IMR-90 (cell line): Measurements from ENCODE around the gene MOCOS. TPM values are rescaled to one million over a fixed set of nuclear protein-coding genes. Genes with fewer than 3 reads are reported as not detected.

Source experiments
- ATAC-seq: fragments of 200-7000 bp; cut with Tn5 transposase; 2 replicates; pipeline ENCODE4 v1.9.1; 2020; ENCODE audit warnings: low read depth, mild to moderate bottlenecking, moderate library complexity
- BruUV-seq: library from RNA; stranded (reverse); fragments of 400-500 nt; replicated peaks from 2 replicates; lab custom pipeline; 2021; lab: Mats Ljungman, UMichigan
- CTCF ChIA-PET: fragments of 300-600 bp; formaldehyde crosslinking; extraction: SDS; loops from one replicate; lab custom pipeline; 2021; ENCODE audit warnings: antibody characterized with exemption; lab: Yijun Ruan, JAX
- POLR2A ChIA-PET: fragments of 300-600 bp; sonication (Branson Sonifier 250); formaldehyde crosslinking; loops from one replicate; lab custom pipeline; 2022; ENCODE audit warnings: antibody characterized with exemption; ENCODE audit not compliant: unreplicated experiment; lab: Charles Lee
- DNase-seq: peaks from one replicate; pipeline ENCODE4 v3.0.0; 2013
- H2AFZ ChIP-seq: replicated peaks from 2 replicates; pipeline ENCODE3; 2013; ENCODE audit warnings: low read length, mild to moderate bottlenecking; ENCODE audit not compliant: poor library complexity
- H2AK5ac ChIP-seq: 2 replicates; pipeline ENCODE4 v1.6.1; 2013; ENCODE audit warnings: low read depth, low read length, inconsistent platforms
- H2AK9ac ChIP-seq: replicated peaks from 2 replicates; pipeline ENCODE3; 2013; ENCODE audit warnings: mild to moderate bottlenecking, low read depth, low read length, moderate library complexity; ENCODE audit not compliant: poor library complexity
- H2BK120ac ChIP-seq: 2 replicates; pipeline ENCODE4 v1.6.1; 2013; ENCODE audit warnings: low read depth, low read length, inconsistent platforms
- H2BK15ac ChIP-seq: 3 replicates; pipeline ENCODE4 v1.6.1; 2013; ENCODE audit warnings: low read depth, low read length, inconsistent platforms
- H2BK20ac ChIP-seq: 2 replicates; pipeline ENCODE4 v1.6.1; 2013; ENCODE audit warnings: low read depth, mild to moderate bottlenecking, inconsistent platforms, low read length, moderate library complexity
- H2BK5ac ChIP-seq: 2 replicates; pipeline ENCODE4 v1.6.1; 2013; ENCODE audit warnings: mild to moderate bottlenecking, low read depth, low read length, inconsistent platforms; ENCODE audit not compliant: poor library complexity, severe bottlenecking
- H3K14ac ChIP-seq: replicated peaks from 2 replicates; pipeline ENCODE4 v1.6.1; 2013; ENCODE audit warnings: low read depth, low read length, inconsistent platforms
- H3K18ac ChIP-seq: 2 replicates; pipeline ENCODE4 v1.6.1; 2013; ENCODE audit warnings: low read depth, low read length, control low read depth
- H3K23ac ChIP-seq: 2 replicates; pipeline ENCODE4 v1.6.1; 2013; ENCODE audit warnings: low read depth, low read length, inconsistent platforms
- H3K27ac ChIP-seq: 2 replicates; pipeline ENCODE4 v1.5.1; 2013; ENCODE audit warnings: mild to moderate bottlenecking, control low read depth, low read length; ENCODE audit not compliant: insufficient read depth
- H3K27me3 ChIP-seq: 2 replicates; pipeline ENCODE4 v1.6.1; 2013; ENCODE audit warnings: low read length; ENCODE audit not compliant: control insufficient read depth, insufficient read depth
- H3K36me3 ChIP-seq: 2 replicates; pipeline ENCODE4 v1.6.1; 2013; ENCODE audit warnings: low read length, mixed read lengths; ENCODE audit not compliant: control insufficient read depth, insufficient read depth
- H3K4ac ChIP-seq: 2 replicates; pipeline ENCODE4 v1.6.1; 2013; ENCODE audit warnings: low read depth, low read length, inconsistent platforms
- H3K4me1 ChIP-seq: 2 replicates; pipeline ENCODE4 v1.6.1; 2013; ENCODE audit warnings: low read length, mixed read lengths; ENCODE audit not compliant: control insufficient read depth, insufficient read depth
- H3K4me2 ChIP-seq: 2 replicates; pipeline ENCODE4 v1.6.1; 2013; ENCODE audit warnings: low read depth, mild to moderate bottlenecking, control low read depth, low read length, moderate library complexity
- H3K4me3 ChIP-seq: 2 replicates; pipeline ENCODE4 v1.5.1; 2013; ENCODE audit warnings: low read depth, mild to moderate bottlenecking, control low read depth, low read length, moderate library complexity; ENCODE audit not compliant: insufficient read depth
- H3K56ac ChIP-seq: 2 replicates; pipeline ENCODE4 v1.6.1; 2013; ENCODE audit warnings: low read length, inconsistent platforms; ENCODE audit not compliant: insufficient read depth; ENCODE audit errors: extremely low read depth
- H3K79me1 ChIP-seq, 2 experiments: 2 replicates each; pipeline ENCODE4 v1.6.1; 2013; ENCODE audit warnings: low read length in 2 of 2, inconsistent platforms in 1 of 2, low read depth in 1 of 2
- H3K9ac ChIP-seq: 2 replicates; pipeline ENCODE4 v1.6.1; 2013; ENCODE audit warnings: low read depth, low read length, control low read depth
- H3K9me1 ChIP-seq: 2 replicates; pipeline ENCODE4 v1.6.1; 2013; ENCODE audit warnings: low read length, inconsistent platforms; ENCODE audit not compliant: insufficient read depth
- H3K9me3 ChIP-seq: 2 replicates; pipeline ENCODE4 v1.6.1; 2013; ENCODE audit warnings: low read length; ENCODE audit not compliant: control insufficient read depth, insufficient read depth
- H4K20me1 ChIP-seq: 2 replicates; pipeline ENCODE4 v1.6.1; 2013; ENCODE audit warnings: low read length, inconsistent platforms; ENCODE audit not compliant: insufficient read depth
- H4K5ac ChIP-seq: 2 replicates; pipeline ENCODE4 v1.6.1; 2013; ENCODE audit warnings: mild to moderate bottlenecking, low read depth, low read length, control low read depth
- H4K8ac ChIP-seq, 2 experiments: 2 replicates each; pipeline ENCODE4 v1.6.1; 2013; ENCODE audit warnings: low read depth in 2 of 2, low read length in 2 of 2, control low read depth in 1 of 2, inconsistent platforms in 1 of 2
- H4K91ac ChIP-seq: 2 replicates; pipeline ENCODE4 v1.6.1; 2013; ENCODE audit warnings: low read depth, low read length, inconsistent platforms; ENCODE audit not compliant: insufficient read depth
- CEBPB ChIP-seq: IDR thresholded peaks from 2 replicates; pipeline ENCODE4 v1.6.1; 2012; ENCODE audit warnings: low read depth, low read length, improper control_type of control experiment
- CHD1 ChIP-seq: IDR thresholded peaks from 2 replicates; pipeline ENCODE4 v1.6.1; 2012; ENCODE audit warnings: low read depth, low read length, improper control_type of control experiment
- FOS ChIP-seq: fragments of 150-350 bp; IDR thresholded peaks from 2 replicates; pipeline ENCODE4 v1.6.1; 2016; ENCODE audit warnings: low read depth, low read length
- MAFK ChIP-seq: IDR thresholded peaks from 2 replicates; pipeline ENCODE4 v1.6.1; 2012; ENCODE audit warnings: low read depth, low read length, improper control_type of control experiment
- MAZ ChIP-seq: IDR thresholded peaks from 2 replicates; pipeline ENCODE4 v1.6.1; 2012; ENCODE audit warnings: low read depth, mild to moderate bottlenecking, low read length, improper control_type of control experiment, moderate library complexity, borderline replicate concordance
- MXI1 ChIP-seq: IDR thresholded peaks from 2 replicates; pipeline ENCODE4 v1.6.1; 2012; ENCODE audit warnings: low read depth, mild to moderate bottlenecking, low read length, moderate library complexity, borderline replicate concordance
- NFE2L2 ChIP-seq: fragments of 150-350 bp; IDR thresholded peaks from 2 replicates; pipeline ENCODE4 v1.6.1; 2016; ENCODE audit warnings: low read depth, mild to moderate bottlenecking, low read length
- POLR2A ChIP-seq: IDR thresholded peaks from 2 replicates; pipeline ENCODE4 v1.6.1; 2012; ENCODE audit warnings: mild to moderate bottlenecking, low read depth, low read length
- SMC3 ChIP-seq: fragments of 150-350 bp; IDR thresholded peaks from 2 replicates; pipeline ENCODE4 v1.6.1; 2016; ENCODE audit warnings: low read depth, mild to moderate bottlenecking, antibody characterized with exemption, low read length, moderate library complexity
- WGBS, 2 experiments: methylation state at CpG; one replicate each; pipeline versions ENCODE4 v1.1.5 to v1.1.7; 2013; ENCODE audit warnings: missing lambda C conversion rate in 2 of 2; ENCODE audit not compliant: insufficient read length in 1 of 2; ENCODE audit errors: extremely low coverage in 2 of 2; 5-methylcytosine and 5-hydroxymethylcytosine counted together
- dilution Hi-C: fragments of 300-500 bp; cut with HindIII; formaldehyde crosslinking; loops from one replicate; pipeline ENCODE4 v1.14.3; 2018; ENCODE audit warnings: low sequenced_read_pairs; ENCODE audit not compliant: unreplicated experiment
- in situ Hi-C: fragments of 300-500 bp; cut with MboI; formaldehyde crosslinking; loops from 3 replicates; pipeline ENCODE4 v1.14.3; 2019; ENCODE audit warnings: low sequenced_read_pairs, inconsistent platforms, mixed read lengths
- intact Hi-C: fragments of 100-400 bp; cut with micrococcal nuclease; formaldehyde crosslinking; loops from 2 replicates; pipeline ENCODE4 v1.10.0; 2022
- polyA plus RNA-seq, 3 experiments: library from polyadenylated mRNA; depleted of rRNA; stranded (reverse); fragments of >200 nt; gene quantifications; 2 replicates each; pipeline ENCODE4 v1.2.3, GENCODE V29; 2012; ENCODE audit warnings: low replicate concordance in 1 of 3
- total RNA-seq: library from RNA; depleted of rRNA; stranded (reverse); fragments of >200 nt; gene quantifications from 2 replicates; pipeline ENCODE4 v1.2.3, GENCODE V29; 2012
- TF ChIP-seq, protein P1 (sequence below): fragments of 150-350 bp; IDR thresholded peaks from 2 replicates; pipeline ENCODE4 v1.6.1; 2016; ENCODE audit warnings: low read depth, mild to moderate bottlenecking, low read length, moderate library complexity, borderline replicate concordance
- TF ChIP-seq, protein P2 (sequence below): conservative IDR thresholded peaks from 2 replicates; pipeline ENCODE4 v1.5.1; 2012; ENCODE audit warnings: mild to moderate bottlenecking, low read depth, low read length, improper control_type of control experiment
- TF ChIP-seq, protein P3 (sequence below): fragments of 150-350 bp; IDR thresholded peaks from 2 replicates; pipeline ENCODE4 v1.6.1; 2017; ENCODE audit warnings: mild to moderate bottlenecking, antibody characterized with exemption, low read length, low read depth

MOCOS gene
- total and polyA plus RNA-seq, 2 of the 4 experiments (the other 2 are of a cell fraction), result 1.1 to 2.2 TPM

DNA sequence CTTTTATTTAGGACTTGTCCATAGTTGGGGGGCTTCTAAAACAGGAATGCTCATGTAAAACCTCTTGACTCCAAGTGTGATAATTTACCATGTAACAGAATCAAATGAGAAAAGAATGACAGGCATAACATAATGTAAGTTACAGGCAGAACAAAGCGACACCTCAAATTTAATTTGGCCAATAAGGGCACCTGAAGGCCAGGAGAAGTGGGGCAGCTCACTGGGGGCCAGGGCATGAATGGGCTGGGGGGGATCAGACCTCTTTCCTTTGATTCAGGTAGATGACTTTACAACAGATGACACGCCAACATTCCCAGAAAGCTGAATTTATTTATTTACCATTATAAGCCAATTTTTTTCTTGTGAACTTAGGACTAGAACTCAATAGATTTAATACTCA lies 14.5 kb downstream of the MOCOS start:
- Histone ChIP-seq H3K9me3 (no peaks in the 10 kb centered on the region), H4K91ac (no peak overlapping the region), H2AFZ (no peak overlapping the region), H3K4me2 (no peak overlapping the region), H2BK120ac (no peak overlapping the region), H3K4me1 (no peaks in the 10 kb centered on the region), H3K36me3 (peaks cover 14% of the 10 kb centered on the region), H4K20me1 (no peaks in the 10 kb centered on the region), H3K9me1 (0 out of 2 replicates have a peak, but pooled peaks cover 5% of the 10 kb centered on the region), H3K18ac (no peak overlapping the region), H3K4ac (no peak overlapping the region), H3K9ac (no peak overlapping the region), H3K4me3 (no peak overlapping the region), H3K27ac (no peak overlapping the region), H3K27me3 (no peaks in the 10 kb centered on the region), H2BK15ac (no peak overlapping the region), H3K56ac (no peak overlapping the region), H3K23ac (no peak overlapping the region), H2BK5ac (no peak overlapping the region), H4K5ac (no peak overlapping the region), H2AK9ac (no peak overlapping the region), H4K8ac (no peak overlapping the region), H2AK5ac (no peak overlapping the region), H3K14ac (no peak overlapping the region), H3K79me1 (no peaks in the 10 kb centered on the region), H2BK20ac (no peak overlapping the region)
- in situ Hi-C loops (no loop called here), dilution Hi-C loops (no loop called here), intact Hi-C loops (no loop called here)
- no peak for ATAC-seq
- TF ChIP-seq MXI1 (no peak), POLR2A (no peak), FOS (no peak), MAZ (no peak), CEBPB (no peak), CHD1 (no peak), NFE2L2 (no peak), MAFK (no peak), SMC3 (no peak)
- TF ChIP-seq, protein P1, sequence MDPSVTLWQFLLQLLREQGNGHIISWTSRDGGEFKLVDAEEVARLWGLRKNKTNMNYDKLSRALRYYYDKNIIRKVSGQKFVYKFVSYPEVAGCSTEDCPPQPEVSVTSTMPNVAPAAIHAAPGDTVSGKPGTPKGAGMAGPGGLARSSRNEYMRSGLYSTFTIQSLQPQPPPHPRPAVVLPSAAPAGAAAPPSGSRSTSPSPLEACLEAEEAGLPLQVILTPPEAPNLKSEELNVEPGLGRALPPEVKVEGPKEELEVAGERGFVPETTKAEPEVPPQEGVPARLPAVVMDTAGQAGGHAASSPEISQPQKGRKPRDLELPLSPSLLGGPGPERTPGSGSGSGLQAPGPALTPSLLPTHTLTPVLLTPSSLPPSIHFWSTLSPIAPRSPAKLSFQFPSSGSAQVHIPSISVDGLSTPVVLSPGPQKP, result no peak
- TF ChIP-seq, protein P2, sequence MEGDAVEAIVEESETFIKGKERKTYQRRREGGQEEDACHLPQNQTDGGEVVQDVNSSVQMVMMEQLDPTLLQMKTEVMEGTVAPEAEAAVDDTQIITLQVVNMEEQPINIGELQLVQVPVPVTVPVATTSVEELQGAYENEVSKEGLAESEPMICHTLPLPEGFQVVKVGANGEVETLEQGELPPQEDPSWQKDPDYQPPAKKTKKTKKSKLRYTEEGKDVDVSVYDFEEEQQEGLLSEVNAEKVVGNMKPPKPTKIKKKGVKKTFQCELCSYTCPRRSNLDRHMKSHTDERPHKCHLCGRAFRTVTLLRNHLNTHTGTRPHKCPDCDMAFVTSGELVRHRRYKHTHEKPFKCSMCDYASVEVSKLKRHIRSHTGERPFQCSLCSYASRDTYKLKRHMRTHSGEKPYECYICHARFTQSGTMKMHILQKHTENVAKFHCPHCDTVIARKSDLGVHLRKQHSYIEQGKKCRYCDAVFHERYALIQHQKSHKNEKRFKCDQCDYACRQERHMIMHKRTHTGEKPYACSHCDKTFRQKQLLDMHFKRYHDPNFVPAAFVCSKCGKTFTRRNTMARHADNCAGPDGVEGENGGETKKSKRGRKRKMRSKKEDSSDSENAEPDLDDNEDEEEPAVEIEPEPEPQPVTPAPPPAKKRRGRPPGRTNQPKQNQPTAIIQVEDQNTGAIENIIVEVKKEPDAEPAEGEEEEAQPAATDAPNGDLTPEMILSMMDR, result no peak
- TF ChIP-seq, protein P3, sequence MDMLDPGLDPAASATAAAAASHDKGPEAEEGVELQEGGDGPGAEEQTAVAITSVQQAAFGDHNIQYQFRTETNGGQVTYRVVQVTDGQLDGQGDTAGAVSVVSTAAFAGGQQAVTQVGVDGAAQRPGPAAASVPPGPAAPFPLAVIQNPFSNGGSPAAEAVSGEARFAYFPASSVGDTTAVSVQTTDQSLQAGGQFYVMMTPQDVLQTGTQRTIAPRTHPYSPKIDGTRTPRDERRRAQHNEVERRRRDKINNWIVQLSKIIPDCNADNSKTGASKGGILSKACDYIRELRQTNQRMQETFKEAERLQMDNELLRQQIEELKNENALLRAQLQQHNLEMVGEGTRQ, result no peak
- no peak for DNase-seq
- no TSS peak for BruUV-seq
- ChIA-PET POLR2A (no interaction called here), CTCF (no interaction called here)
- WGBS, 2 experiments, result no CpG with 5 or more reads among the region's 2 CpGs
